ENCODE results near the gene PTGER1. TPM values are rescaled to one million over a fixed set of nuclear protein-coding genes. Genes with fewer than 3 reads are reported as not detected.
A peak's percentile ranks its signal among the peaks of the same experiment; 100 is the strongest.

PTGER1 gene
- total and polyA plus RNA-seq, 2 of the 13 experiments (the other 11 are each of a cell fraction or from before 2014, with no cell fraction given): 0.13 TPM; not detected in 1

DNA sequence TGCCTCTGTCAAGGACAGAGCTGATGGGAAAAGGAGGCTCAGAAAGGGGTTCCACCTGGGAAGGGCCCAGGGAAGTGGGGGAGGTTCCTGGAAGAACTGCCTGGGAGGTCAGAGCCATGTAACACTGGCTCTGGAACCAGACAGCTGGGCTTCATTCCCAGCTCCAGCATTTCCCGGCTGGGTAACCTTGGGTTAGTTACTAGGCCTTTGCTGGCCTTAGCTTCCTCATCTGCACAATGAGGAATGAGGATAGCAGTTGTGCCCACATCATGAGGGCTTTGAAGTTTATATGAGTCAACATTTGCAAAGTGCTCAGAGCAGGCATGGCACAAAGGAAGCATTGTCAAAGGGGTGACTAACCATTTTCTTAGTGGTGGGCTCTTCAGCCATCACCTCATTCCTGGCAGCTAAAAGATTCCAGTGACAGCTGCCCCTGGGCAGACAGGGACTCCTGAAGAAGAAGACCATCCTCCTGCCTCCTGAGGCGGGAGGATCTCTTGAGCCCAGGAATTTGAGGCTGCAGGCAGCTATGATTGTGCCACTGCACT, 44.8 kb upstream of the PTGER1 start (continued):
- TF ChIP-seq RBFOX2 (IDR thresholded peaks at IDR 0.05; ENCODE audit: low read depth, low read length): no peak
- TF ChIP-seq, protein P1, sequence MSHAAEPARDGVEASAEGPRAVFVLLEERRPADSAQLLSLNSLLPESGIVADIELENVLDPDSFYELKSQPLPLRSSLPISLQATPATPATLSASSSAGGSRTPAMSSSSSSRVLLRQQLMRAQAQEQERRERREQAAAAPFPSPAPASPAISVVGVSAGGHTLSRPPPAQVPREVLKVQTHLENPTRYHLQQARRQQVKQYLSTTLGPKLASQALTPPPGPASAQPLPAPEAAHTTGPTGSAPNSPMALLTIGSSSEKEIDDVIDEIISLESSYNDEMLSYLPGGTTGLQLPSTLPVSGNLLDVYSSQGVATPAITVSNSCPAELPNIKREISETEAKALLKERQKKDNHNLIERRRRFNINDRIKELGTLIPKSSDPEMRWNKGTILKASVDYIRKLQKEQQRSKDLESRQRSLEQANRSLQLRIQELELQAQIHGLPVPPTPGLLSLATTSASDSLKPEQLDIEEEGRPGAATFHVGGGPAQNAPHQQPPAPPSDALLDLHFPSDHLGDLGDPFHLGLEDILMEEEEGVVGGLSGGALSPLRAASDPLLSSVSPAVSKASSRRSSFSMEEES (CRISPR knock-in tag; IDR thresholded peaks at IDR 0.05): peak; percentile 91
- peak; percentile 50; the same call in 1 of the 2 replicates for TF ChIP-seq ZMYM4 (CRISPR knock-in tag; IDR thresholded peaks at IDR 0.05)
- peak; percentile 54 for TF ChIP-seq ASH2L (IDR thresholded peaks at IDR 0.05; ENCODE audit: insufficient read length, low read depth, low read length)
- TF ChIP-seq ISL2 (CRISPR knock-in tag; IDR thresholded peaks at IDR 0.05): peak; percentile 90
- peak; percentile 66; the same call in 1 of the 2 replicates for TF ChIP-seq SIX4 (CRISPR knock-in tag; IDR thresholded peaks at IDR 0.05)
- TF ChIP-seq, protein P2, sequence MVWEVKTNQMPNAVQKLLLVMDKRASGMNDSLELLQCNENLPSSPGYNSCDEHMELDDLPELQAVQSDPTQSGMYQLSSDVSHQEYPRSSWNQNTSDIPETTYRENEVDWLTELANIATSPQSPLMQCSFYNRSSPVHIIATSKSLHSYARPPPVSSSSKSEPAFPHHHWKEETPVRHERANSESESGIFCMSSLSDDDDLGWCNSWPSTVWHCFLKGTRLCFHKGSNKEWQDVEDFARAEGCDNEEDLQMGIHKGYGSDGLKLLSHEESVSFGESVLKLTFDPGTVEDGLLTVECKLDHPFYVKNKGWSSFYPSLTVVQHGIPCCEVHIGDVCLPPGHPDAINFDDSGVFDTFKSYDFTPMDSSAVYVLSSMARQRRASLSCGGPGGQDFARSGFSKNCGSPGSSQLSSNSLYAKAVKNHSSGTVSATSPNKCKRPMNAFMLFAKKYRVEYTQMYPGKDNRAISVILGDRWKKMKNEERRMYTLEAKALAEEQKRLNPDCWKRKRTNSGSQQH (CRISPR knock-in tag; IDR thresholded peaks at IDR 0.05; ENCODE audit: low read depth): no peak
- TF ChIP-seq BCL6 (CRISPR knock-in tag; IDR thresholded peaks at IDR 0.05): peak; percentile 82
- peak; percentile 58; the same call in 1 of the 2 replicates for TF ChIP-seq NFE2L2 (IDR thresholded peaks at IDR 0.05; ENCODE audit: low read length)
- TF ChIP-seq, protein P3, sequence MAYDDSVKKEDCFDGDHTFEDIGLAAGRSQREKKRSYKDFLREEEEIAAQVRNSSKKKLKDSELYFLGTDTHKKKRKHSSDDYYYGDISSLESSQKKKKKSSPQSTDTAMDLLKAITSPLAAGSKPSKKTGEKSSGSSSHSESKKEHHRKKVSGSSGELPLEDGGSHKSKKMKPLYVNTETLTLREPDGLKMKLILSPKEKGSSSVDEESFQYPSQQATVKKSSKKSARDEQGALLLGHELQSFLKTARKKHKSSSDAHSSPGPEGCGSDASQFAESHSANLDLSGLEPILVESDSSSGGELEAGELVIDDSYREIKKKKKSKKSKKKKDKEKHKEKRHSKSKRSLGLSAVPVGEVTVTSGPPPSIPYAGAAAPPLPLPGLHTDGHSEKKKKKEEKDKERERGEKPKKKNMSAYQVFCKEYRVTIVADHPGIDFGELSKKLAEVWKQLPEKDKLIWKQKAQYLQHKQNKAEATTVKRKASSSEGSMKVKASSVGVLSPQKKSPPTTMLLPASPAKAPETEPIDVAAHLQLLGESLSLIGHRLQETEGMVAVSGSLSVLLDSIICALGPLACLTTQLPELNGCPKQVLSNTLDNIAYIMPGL (CRISPR knock-in tag; IDR thresholded peaks at IDR 0.05; ENCODE audit: borderline replicate concordance in 1 of 2, low read depth in 1 of 2): peak in 1 of 2 experiments; percentile 56; a peak in 1 of 4 replicates
- TF ChIP-seq GATAD1 (CRISPR knock-in tag; IDR thresholded peaks at IDR 0.05): peak; percentile 43
- TF ChIP-seq, protein P4, sequence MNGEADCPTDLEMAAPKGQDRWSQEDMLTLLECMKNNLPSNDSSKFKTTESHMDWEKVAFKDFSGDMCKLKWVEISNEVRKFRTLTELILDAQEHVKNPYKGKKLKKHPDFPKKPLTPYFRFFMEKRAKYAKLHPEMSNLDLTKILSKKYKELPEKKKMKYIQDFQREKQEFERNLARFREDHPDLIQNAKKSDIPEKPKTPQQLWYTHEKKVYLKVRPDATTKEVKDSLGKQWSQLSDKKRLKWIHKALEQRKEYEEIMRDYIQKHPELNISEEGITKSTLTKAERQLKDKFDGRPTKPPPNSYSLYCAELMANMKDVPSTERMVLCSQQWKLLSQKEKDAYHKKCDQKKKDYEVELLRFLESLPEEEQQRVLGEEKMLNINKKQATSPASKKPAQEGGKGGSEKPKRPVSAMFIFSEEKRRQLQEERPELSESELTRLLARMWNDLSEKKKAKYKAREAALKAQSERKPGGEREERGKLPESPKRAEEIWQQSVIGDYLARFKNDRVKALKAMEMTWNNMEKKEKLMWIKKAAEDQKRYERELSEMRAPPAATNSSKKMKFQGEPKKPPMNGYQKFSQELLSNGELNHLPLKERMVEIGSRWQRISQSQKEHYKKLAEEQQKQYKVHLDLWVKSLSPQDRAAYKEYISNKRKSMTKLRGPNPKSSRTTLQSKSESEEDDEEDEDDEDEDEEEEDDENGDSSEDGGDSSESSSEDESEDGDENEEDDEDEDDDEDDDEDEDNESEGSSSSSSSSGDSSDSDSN (CRISPR knock-in tag; IDR thresholded peaks at IDR 0.05): peak; percentile 61
- TF ChIP-seq KDM3A (CRISPR knock-in tag; IDR thresholded peaks at IDR 0.05; ENCODE audit: low read depth): 0 out of 2 replicates have a peak, but pooled peaks have one; percentile 21
- peak; percentile 93 for TF ChIP-seq NCOA2 (CRISPR knock-in tag; IDR thresholded peaks at IDR 0.05)
- TF ChIP-seq TCF7L2 (IDR thresholded peaks at IDR 0.05; ENCODE audit: low read depth, low read length): peak; percentile 54; the same call in 1 of the 2 replicates
- no peak for TF ChIP-seq XBP1 (CRISPR knock-in tag; IDR thresholded peaks at IDR 0.05)
- 0 out of 2 replicates have a peak, but pooled peaks have one; percentile 3 for TF ChIP-seq BHLHE40 (IDR thresholded peaks at IDR 0.05; ENCODE audit: low read length)
- TF ChIP-seq, protein P5, sequence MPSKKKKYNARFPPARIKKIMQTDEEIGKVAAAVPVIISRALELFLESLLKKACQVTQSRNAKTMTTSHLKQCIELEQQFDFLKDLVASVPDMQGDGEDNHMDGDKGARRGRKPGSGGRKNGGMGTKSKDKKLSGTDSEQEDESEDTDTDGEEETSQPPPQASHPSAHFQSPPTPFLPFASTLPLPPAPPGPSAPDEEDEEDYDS (CRISPR knock-in tag; IDR thresholded peaks at IDR 0.05): peak; percentile 82; the same call in 1 of the 2 replicates
- TF ChIP-seq MXD4 (CRISPR knock-in tag; IDR thresholded peaks at IDR 0.05): peak; percentile 63; the same call in 1 of the 2 replicates
